ENCODE measurements around the gene SGK1. TPM values are rescaled to one million over a fixed set of nuclear protein-coding genes. Genes with fewer than 3 reads are reported as not detected.
"Not testable (repeated sequence)": the region's sequence is repeated elsewhere in the genome, so short reads cannot be mapped to it uniquely, and the experiment has no call there.

The SGK1 gene
- total RNA-seq, 1 donor from 2014 or later = 54.6 TPM

DNA sequence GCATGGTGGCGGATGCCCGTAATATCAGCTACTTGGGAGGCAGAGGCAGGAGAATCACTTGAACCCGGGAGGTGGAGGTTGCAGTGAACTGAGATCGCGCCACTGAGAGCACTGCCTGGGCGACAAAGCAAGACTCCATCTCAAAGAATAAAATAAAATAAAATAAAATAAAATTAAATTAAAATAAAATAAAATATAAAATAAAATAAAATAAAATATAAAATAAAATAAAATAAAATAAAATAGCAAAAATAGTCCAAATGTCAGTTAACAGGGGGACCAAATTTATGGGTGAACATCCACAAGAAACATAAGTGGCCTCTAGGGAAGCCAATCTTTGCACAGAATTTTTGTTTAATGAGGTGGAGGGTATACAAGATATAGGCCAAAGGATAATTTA is 120.2 kb downstream of the SGK1 start:
- not testable (repeated sequence) for DNase-seq (ENCODE audit: low spot score in 2 of 2); FAIRE-seq

DNA sequence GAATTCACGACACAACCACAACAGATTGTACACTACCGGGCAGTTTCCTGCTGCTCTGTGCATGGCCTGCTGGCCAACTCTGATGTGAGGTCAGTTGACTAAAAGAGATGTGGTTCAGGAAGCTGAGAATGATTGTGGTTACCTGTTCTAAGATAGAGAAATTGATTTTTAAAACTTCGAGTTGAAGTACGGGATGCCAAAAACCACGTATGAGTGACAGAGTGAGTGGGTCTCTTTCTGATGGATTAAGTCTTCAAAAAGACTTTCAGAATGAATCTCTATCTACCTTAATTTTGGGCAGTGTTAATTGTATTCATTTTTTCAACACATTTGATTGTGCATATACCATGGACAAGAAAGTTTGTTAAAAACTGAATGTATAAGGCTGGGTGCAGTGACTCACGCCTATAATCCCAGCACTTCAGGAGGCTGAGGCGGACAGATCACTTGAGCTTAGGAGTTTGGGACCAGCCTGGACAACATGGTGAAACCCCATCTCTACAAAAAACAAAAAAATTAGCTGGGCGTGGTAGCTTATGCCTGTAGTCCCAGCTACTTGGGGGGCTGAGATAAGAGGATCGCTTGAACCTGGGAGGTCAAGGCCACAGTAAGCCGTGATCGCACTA is 121.2 kb downstream of the SGK1 start:
- FAIRE-seq (no peak), DNase-seq (ENCODE audit: low spot score in 2 of 2) (no peak)

DNA sequence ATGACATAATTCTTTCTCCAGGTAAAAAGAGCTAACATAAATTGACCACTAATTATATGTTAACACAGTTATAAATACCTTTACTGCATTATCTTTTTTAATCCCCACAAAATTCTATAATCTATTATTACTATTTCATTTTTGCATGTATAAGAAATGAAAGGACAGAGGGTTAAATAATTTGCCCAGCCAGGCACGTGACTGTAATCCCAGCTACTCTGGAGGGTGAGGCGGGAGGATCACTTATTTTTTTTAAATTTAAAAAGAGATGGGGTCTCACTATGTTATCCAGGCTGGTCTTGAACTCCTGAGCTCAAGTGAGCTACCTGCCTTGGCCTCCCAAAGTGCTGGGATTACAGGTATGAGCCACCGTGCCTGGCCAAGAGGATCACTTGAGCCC is 121.9 kb downstream of the SGK1 start:
- FAIRE-seq = no peak
- no peak for DNase-seq (ENCODE audit: low spot score in 2 of 2)

DNA sequence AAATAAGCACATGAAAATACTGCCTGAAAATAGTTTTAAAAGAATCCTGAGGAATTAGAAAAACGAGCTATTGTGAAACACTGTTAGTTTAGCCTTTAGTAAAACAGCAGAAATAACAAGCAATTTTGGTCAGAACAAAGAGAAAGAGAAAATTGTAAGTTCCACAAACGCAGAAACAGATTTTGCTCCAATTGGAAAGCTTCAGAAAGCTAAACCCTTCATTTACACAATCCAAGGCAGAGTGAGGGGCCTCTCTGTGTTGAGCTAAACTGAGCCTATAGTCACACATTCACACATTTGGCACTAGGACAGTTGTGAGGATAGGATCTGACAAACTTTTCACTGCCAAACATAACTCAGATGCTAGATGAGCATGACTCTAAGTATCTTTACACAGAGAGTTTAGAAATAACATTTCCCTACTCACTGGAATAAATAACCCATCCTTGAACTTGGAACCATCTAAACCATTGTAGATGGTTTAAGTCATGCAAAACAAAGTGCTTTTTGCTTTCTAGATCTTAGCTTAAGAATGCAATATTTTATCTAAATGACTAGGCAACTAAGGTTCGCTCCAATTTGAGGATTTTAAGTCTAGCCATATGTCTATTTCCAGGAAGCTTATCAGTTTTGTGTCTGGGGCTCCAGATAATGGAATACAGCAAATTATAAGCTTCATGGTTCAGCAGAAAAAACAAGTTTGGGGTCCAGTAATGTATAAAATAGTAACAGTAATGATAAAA is 122.6 kb downstream of the SGK1 start:
- DNase-seq (ENCODE audit: low spot score in 2 of 2) (no peak), FAIRE-seq (no peak)

DNA sequence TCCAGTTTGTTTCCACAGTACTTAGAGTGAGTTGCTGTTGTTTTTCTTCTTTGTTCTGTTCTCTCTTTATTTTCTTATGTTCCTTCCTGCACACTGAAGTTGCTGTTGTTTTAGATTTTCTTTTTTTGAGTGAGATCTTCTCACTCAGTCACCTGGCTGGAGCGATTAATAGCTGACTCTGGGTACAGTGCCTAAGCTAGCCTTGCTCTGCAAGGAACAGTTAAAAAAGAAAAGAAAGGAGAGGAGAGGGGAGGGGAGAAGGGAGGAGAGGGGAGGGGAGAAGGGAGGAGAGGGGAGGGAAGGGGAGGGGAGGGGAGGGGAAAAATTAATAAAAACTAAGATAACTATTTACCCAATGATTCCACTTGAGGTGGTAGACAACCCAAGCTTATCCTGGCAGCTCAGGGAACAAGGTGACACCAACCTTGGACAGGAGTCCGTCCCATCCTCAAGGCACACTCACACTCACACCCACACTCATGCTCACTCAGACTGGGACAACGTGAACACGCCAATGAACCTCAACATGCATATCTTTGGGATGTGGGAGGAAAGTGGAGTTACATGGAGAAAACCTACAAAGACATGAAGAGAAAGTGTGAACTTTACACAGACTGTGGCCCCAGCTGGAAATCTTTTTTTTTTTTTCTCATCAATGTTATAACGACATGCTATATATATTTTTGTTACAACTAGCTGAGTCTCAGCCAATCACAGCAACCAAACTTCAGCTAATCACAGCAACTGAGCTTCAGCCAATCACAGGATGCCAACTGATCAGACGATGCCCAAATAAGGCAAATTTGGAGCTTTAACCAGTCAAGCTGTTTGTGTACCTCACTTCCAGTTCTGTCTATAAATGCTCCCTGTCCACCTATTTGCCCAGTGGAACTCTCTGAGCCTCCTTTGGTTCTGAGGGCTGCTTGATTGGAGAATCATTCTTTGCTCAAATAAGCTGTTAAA is 124.1 kb downstream of the SGK1 start:
- no peak for FAIRE-seq
- no peak for DNase-seq (ENCODE audit: low spot score in 2 of 2)

DNA sequence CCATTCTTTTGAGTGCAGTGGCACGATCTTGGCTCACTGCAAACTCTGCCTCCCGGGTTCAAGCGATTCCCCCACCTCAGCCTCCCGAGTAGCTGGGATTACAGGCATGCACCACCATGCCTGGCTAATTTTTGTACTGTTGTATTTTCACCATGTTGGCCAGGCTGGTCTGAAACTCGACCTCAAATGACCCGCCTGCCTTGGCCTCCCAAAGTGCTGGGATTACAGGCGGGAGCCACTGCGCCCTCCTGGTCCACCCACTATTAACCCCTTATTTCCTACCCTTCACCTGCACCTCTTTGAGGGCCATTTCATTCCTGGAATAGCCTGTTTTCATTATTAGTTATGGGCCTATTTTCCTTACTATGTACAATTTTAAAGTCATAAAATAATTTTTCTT is 125.3 kb downstream of the SGK1 start:
- DNase-seq (ENCODE audit: low spot score in 2 of 2); FAIRE-seq: not testable (repeated sequence)

DNA sequence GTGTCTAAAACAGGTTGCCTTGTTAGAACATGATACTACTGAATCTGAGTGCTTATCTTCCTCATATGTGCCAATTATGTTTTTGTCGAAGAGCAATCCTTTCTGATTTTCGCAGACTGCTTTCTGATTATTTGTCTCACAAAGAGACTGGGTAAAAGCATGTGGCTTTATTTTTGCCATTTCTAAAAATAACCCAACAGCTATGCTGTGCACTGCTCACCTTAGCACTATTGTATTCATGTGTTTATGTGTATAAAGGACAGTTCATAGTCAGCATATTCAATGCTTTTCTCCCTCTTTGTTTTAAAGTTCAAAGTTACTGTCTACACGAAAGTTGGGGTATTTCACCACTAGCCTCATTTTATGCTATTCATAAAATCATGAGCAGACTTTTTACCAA is 127.0 kb downstream of the SGK1 start:
- FAIRE-seq (no peak), DNase-seq (ENCODE audit: low spot score in 2 of 2) (no peak)

DNA sequence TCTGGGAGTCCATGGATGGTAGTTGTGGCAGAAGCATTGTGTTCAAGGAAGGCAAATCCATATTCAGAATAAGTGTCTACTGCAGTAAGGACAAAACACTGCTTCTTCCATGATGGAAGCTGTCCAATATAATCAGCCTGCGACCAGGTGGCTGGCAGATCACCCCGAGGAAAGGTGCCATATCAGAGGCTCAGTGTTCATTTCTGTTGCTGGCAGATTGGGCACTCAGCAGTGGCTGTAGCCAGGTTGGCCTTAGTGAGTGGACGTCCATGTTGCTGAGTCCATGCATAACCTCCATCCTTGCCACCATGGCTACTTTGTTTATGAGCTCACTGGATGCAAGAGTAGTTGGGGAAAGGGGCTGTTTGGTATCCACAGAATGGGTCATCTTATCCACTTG is 130.2 kb downstream of the SGK1 start:
- no peak for DNase-seq (ENCODE audit: low spot score in 2 of 2)
- no peak for FAIRE-seq

DNA sequence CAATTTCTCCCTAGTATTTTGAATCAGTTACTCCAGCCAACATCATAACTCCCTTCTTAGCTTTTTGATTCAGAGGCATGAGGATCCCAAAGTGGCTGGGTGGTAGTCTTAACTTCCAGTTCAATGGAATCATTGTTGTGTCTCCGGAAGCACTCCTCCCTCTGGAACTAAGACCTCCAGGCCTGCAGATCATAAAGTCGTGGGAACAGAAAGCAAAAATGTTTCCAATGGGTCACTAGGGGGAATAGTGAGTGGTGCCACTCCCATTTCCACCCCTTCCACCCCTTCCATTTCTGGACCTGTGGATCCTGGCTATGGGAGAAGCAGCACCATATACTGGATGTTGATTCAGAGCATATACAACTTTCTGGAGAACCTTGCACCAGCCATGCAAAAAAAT is 130.8 kb downstream of the SGK1 start:
- FAIRE-seq (no peak), DNase-seq (ENCODE audit: low spot score in 2 of 2) (no peak)

DNA sequence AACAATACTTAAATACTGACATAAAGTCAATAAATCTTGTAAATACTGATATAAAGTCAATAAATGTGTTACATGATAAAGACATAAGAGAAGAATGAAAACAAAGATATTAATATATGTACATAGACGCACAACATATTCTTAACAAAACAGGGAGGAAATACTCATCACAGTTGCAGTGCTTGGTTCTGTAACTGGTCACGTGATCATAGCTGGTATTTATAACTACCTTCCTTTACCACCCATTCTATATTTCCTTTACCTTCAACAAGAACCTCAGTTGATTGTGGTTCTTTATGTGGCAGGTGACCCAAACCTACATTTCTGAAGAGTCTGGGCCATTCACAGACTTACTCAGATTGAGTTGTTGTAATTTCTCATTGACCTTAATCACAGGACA is 131.6 kb downstream of the SGK1 start:
- no peak for DNase-seq (ENCODE audit: low spot score in 2 of 2)
- no peak for FAIRE-seq

DNA sequence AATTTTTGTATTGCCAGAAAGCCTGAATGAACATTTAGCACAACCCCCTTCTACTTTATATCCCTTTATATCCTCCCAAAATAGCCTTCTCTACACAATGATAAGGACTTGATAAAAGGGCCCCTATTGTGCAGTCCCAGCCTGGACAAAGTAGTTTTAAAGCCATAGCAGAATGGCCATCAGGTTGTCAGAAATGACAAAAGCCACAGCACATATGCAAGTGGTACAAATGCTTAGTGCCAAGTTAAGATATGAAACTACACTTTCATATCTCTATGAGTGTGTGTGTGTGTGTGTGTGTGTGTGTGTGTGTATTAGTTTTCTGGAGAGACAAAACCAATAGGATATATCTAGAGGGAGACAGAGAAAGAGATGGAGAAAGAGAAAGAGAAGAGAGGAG is 132.6 kb downstream of the SGK1 start:
- FAIRE-seq (no peak), DNase-seq (ENCODE audit: low spot score in 2 of 2) (no peak)

DNA sequence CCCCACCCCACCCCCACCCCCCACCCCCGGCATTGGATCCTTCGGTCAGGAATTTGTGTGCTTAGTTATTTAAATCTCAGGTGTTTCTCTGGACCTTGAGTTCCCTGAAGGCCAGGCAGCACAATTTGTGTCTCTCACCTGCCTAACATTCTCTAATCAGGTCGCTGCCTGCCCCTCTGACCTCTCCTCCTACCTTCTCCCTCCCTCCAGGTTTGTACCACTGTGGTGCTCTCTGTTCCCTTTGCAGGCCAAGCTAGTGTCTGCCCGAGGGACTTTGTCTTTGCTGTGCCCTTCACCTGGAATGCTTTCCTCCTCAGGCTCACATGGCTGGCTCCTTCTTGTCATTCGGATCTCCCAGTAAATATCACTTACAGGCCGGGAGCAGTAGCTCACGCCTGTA is 134.1 kb downstream of the SGK1 start:
- DNase-seq (ENCODE audit: low spot score in 2 of 2) = no peak

DNA sequence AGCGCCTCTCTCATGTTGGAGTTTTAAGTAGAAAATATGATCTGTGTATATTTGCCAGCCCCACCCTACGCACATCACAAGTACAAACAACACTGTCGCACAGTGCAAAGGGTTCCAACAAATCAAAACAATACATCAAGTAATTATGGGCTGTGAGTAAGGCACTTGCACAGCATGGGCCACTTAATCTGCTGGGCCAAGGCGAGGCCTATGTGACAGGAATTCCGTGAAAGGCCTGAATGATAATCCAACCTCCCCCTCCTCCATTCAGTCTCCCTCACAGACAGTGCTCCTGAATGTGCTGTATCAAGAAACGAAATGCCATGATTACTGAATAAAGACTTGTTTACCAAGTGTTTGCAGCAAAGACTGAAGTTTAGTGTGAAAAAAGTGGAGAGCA is 135.4 kb downstream of the SGK1 start:
- FAIRE-seq (no peak), DNase-seq (ENCODE audit: low spot score in 2 of 2) (no peak)

More for the DNA sequence above, 134.1 kb downstream of the SGK1 start:
- FAIRE-seq = no peak

DNA sequence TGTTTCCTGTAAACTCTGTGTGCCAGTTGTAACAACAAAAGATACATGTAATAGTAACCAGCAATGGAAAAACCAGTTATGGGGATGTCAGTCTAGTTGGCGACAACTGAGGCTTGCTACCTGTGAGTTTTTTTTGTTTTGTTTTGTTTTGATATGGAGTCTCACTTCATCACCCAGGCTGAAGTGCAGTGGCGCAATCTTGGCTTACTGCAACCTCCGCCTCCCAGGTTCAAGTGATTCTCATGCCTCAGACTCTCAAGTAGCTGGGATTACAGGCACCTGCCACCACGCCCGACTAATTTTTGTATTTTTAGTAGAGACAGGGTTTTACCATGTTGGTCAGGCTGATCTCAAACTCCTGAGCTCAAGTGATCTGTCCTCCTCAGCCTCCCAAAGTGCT is 136.2 kb downstream of the SGK1 start:
- FAIRE-seq; DNase-seq (ENCODE audit: low spot score in 2 of 2): not testable (repeated sequence)

DNA sequence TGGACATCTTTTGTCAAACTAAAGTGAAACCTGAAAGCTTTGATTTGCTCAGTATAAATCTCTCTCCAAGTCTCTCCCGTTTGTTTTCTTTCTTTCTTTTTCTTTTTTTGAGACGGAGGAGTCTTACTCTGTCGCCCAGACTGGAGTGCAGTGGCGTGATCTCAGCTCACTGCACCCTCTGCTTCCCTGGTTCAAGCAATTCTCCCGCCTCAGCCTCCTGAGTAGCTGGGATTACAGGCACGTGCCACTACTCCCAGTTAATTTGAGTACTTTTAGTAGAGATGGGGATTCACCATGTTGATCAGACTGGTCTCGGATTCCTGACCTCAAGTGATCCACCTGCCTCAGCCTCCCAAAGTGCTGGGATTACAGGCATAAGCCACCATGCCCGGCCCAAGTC is 136.7 kb downstream of the SGK1 start:
- not testable (repeated sequence) for DNase-seq (ENCODE audit: low spot score in 2 of 2); FAIRE-seq

DNA sequence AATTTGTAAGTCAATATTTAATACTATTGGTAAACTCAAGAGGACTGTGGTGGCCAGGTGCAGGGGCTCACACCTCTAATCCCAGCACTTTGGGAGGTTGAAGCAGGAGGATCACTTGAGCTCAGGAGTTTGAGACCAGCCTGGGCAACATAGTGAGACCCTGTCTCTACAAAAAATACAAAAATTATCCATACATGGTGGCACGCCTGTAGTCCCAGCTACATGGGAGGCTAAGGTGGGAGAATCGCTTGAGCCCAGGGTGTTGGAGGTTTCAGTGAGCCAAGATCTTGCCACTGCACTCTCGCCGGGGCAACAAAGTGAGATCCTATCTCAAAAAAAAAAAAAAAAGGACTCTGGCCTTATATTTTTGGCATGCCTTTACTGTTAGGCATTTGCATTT is 137.4 kb downstream of the SGK1 start:
- DNase-seq (ENCODE audit: low spot score in 2 of 2); FAIRE-seq: not testable (repeated sequence)

DNA sequence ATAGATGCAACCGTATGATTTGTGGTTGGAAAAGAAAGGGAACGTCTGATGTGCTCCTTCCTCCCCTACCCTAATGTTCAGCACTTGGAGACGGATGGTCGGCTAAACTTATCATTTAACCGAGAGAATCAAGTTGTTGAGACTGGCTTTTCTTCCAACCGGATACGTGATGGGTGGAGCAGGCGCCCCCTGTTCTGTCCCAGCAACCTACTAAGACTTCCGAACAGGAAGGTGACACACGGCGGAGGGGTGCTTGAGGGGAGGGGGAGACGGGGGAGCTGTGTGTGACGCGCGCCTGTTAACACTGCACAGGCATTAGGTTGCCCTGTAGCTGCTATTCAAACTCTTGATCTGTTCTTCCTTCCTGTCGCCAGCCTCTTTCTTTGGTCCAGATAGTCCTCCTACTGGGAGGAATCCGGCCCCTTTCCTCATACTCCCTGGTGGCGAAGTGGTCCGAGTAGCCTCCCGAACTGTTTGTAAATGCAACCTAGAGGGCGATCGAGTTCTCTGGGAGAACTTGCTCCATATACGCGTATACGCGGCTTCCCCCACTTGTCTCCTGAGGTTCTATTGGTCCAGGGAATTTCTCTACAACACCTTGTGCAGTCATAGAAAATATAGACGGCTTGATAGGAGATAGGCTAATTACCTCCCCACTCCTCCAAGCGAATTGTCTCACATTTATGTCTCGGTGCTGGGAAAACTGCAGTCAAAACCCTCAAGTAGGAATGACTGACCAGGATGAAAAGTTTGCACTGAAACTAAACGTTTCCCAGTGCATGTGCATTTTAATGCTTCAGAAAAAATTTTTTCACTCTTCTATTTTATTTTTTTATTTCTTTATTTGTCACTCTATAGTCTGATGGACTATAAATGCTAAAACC is 139.5 kb downstream of the SGK1 start:
- DNase-seq (ENCODE audit: low spot score in 2 of 2) (peak; percentile 57 to 63), FAIRE-seq (no peak)

DNA sequence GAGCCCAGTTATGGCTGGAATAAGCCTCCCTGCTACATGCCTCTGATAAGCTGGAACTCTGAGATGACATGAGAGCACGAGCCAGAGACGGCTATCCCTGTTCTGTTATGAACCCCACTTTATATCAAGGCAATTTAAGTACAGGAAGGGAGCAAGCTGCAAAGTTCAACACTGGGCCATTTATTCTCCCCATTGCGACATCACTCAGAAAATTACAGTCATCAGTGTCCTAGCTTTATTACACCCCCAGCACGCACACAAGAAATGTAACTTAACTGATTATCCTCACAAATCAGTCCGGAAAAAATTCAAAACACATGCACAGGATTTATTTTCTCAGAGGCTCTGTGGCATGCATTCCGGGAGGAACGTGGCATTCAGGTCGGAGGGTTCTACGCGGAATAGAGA is 140.2 kb downstream of the SGK1 start:
- FAIRE-seq = no peak

DNA sequence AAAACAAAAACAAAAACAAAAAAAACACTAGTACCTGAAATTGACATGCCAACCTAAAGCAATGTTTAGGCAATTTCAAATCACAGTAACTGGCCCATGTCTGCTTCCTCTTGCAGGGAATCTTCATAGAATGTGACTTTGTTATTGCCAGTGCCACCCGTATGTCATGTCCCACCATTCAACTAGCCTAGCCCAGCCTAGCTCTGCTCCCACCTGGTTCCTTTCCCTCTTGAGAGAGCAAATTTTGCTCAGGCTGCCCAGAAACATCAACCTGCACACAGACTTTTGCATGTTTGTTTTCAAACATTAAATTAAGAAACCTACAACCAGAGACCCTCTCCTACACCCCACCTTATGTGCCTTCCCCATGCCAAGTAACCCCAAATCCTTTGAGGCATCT is 140.7 kb downstream of the SGK1 start:
- DNase-seq (ENCODE audit: low spot score in 2 of 2) = no peak
- no peak for FAIRE-seq

More for the DNA sequence above, 140.2 kb downstream of the SGK1 start:
- DNase-seq (ENCODE audit: low spot score in 2 of 2) = no peak

Measured in frontal cortex (tissue), 4 donors.